K562 (cell line): ENCODE data around the gene AFAP1. TPM values are rescaled to one million over a fixed set of nuclear protein-coding genes. Genes with fewer than 3 reads are reported as not detected.

Experiments used
- ATAC-seq: fragments of 200-7000 bp; cut with Tn5 transposase; 3 replicates; pipeline ENCODE4 v1.9.1; 2020; ENCODE audit warnings: moderate library complexity
- BruUV-seq: library from RNA; stranded (reverse); fragments of 400-500 nt; replicated peaks from 2 replicates; lab custom pipeline; 2021; lab: Mats Ljungman, UMichigan
- CTCF ChIA-PET: fragments of 300-600 bp; formaldehyde crosslinking; extraction: SDS; loops from one replicate; lab custom pipeline; 2021; ENCODE audit warnings: low intra/inter-chr PET ratio; lab: Yijun Ruan, JAX
- POLR2A ChIA-PET: fragments of 300-600, 350-650 bp; sonication (Branson Sonifier 250); formaldehyde crosslinking; extraction: SDS; loops from one replicate; lab custom pipeline; 2021; ENCODE audit warnings: antibody characterized with exemption, inconsistent platforms; lab: Yijun Ruan, JAX
- DNase-seq, 4 experiments: peaks; one replicate each; pipeline versions ENCODE4 v3.0.0 to v3.0.0-alpha.2; 2011 to 2018; ENCODE audit warnings: low spot score in 3 of 4, mixed read lengths in 3 of 4; ENCODE audit errors: extremely low read depth in 1 of 4
- FAIRE-seq: peaks from 2 replicates; lab custom pipeline; 2011; peaks lifted over from hg19 to GRCh38; lab: Jason Lieb, UNC
- H2AFZ ChIP-seq: 2 replicates; pipeline ENCODE4 v1.6.0; 2011; ENCODE audit warnings: low read depth, low read length, control low read depth, inconsistent platforms
- H3K27ac ChIP-seq: fragments of 200-600 bp; 3 replicates; pipeline ENCODE4 v1.8.0; 2011; ENCODE audit warnings: low read depth, mild to moderate bottlenecking, control low read depth, inconsistent platforms, low read length, moderate library complexity, mixed read lengths; ENCODE audit errors: extremely low read depth
- H3K27me3 ChIP-seq, 2 experiments: fragments of 300-600 bp in 1 of 2; 2 replicates in 1 of 2; 3 replicates in 1 of 2; pipeline versions ENCODE4 v1.6.0 to v1.8.0; 2011; ENCODE audit warnings: inconsistent platforms in 2 of 2, low read length in 2 of 2, mild to moderate bottlenecking in 1 of 2, mixed read lengths in 1 of 2, moderate library complexity in 1 of 2; ENCODE audit not compliant: control insufficient read depth in 2 of 2, insufficient read depth in 2 of 2
- H3K36me3 ChIP-seq: fragments of 300-600 bp; 3 replicates; pipeline ENCODE4 v1.8.0; 2011; ENCODE audit warnings: mild to moderate bottlenecking, low read length, inconsistent platforms; ENCODE audit not compliant: control insufficient read depth, insufficient read depth
- H3K4me1 ChIP-seq, 2 experiments: fragments of 200-600 bp in 1 of 2; replicated peaks in 1 of 2; 2 replicates in 1 of 2; 3 replicates in 1 of 2; pipeline versions ENCODE4 v1.5.1 to v1.8.0; 2011; ENCODE audit warnings: inconsistent platforms in 2 of 2, low read length in 2 of 2, mild to moderate bottlenecking in 1 of 2, mixed read lengths in 1 of 2, moderate library complexity in 1 of 2; ENCODE audit not compliant: control insufficient read depth in 2 of 2, insufficient read depth in 2 of 2
- H3K4me2 ChIP-seq: 2 replicates; pipeline ENCODE4 v1.6.1; 2011; ENCODE audit warnings: low read length, control low read depth, inconsistent platforms, mixed read lengths; ENCODE audit not compliant: insufficient read depth
- H3K4me3 ChIP-seq: fragments of 200-600 bp; sonication (generic), shearing (Covaris generic); 2 replicates; pipeline ENCODE4 v1.5.1; 2016; ENCODE audit warnings: control low read depth, inconsistent platforms
- H3K79me2 ChIP-seq: fragments of 200-600 bp; 3 replicates; pipeline ENCODE4 v1.8.0; 2011; ENCODE audit warnings: low read length, inconsistent platforms; ENCODE audit not compliant: control insufficient read depth, insufficient read depth
- H3K9ac ChIP-seq, 2 experiments: 2 replicates each; pipeline versions ENCODE4 v1.6.0 to v1.6.1; 2011; ENCODE audit warnings: low read depth in 2 of 2, low read length in 2 of 2, control low read depth in 1 of 2, inconsistent platforms in 1 of 2, mild to moderate bottlenecking in 1 of 2, mixed read lengths in 1 of 2; ENCODE audit not compliant: insufficient read depth in 1 of 2
- H3K9me1 ChIP-seq: one replicate; pipeline ENCODE4 v1.6.0; 2011; ENCODE audit warnings: inconsistent platforms, mild to moderate bottlenecking, low read length, moderate library complexity; ENCODE audit not compliant: control insufficient read depth, insufficient read depth
- H3K9me3 ChIP-seq: replicated peaks from 2 replicates; pipeline ENCODE4 v1.5.1; 2011; ENCODE audit warnings: low read depth, low read length, inconsistent platforms; ENCODE audit not compliant: control insufficient read depth, insufficient read depth
- H4K20me1 ChIP-seq: replicated peaks from 2 replicates; pipeline ENCODE4 v1.6.1; 2011; ENCODE audit warnings: low read length, inconsistent platforms, mixed read lengths; ENCODE audit not compliant: control insufficient read depth, insufficient read depth
- CBFA2T3 ChIP-seq: fragments of 450-650 bp; IDR thresholded peaks from 2 replicates; pipeline ENCODE4 v1.6.1; 2017
- ETV5 ChIP-seq: sonication (generic); formaldehyde crosslinking; IDR thresholded peaks from 2 replicates; pipeline ENCODE4 v1.4.0; 2020; ENCODE audit warnings: low read depth, mild to moderate bottlenecking, missing genetic modification reagents
- KAT7 ChIP-seq: sonication (generic); formaldehyde crosslinking; IDR thresholded peaks from 2 replicates; pipeline ENCODE4 v1.8.0; 2022; ENCODE audit warnings: missing genetic modification reagents, mild to moderate bottlenecking, borderline replicate concordance
- KLF6 ChIP-seq: fragments of 250-450 bp; sonication (Bioruptor Pico); IDR thresholded peaks from 2 replicates; pipeline ENCODE4 v1.4.0; 2020; ENCODE audit warnings: mild to moderate bottlenecking, moderate library complexity, borderline replicate concordance
- MEIS2 ChIP-seq: fragments of 450-650 bp; IDR thresholded peaks from 2 replicates; pipeline ENCODE4 v1.6.1; 2014; ENCODE audit warnings: mild to moderate bottlenecking; ENCODE audit not compliant: partially characterized antibody
- NR4A1 ChIP-seq, 2 experiments: fragments of 250-450 bp in 1 of 2; fragments of 450-650 bp in 1 of 2; sonication (Bioruptor Pico) in 1 of 2; IDR thresholded peaks; 2 replicates each; pipeline versions ENCODE4 v1.4.0 to v1.6.1; 2016 to 2020; ENCODE audit warnings: mild to moderate bottlenecking in 2 of 2, missing compliant biosample characterization in 1 of 2, missing genetic modification characterization in 1 of 2, moderate library complexity in 1 of 2
- STAT5A ChIP-seq: IDR thresholded peaks from 2 replicates; pipeline ENCODE4 v1.6.1; 2012; ENCODE audit warnings: low read length, inconsistent platforms, borderline replicate concordance
- ZBTB11 ChIP-seq, 3 experiments: fragments of 200-800 bp in 1 of 3; fragments of 250-450 bp in 1 of 3; fragments of 450-650 bp in 1 of 3; sonication (Bioruptor Pico) in 1 of 3; sonication (Bioruptor generic) in 1 of 3; formaldehyde crosslinking in 1 of 3; IDR thresholded peaks; 2 replicates each; pipeline versions ENCODE4 v1.6.1 to v1.8.0; 2016 to 2022; ENCODE audit warnings: mild to moderate bottlenecking in 2 of 3, missing genetic modification characterization in 2 of 3, missing compliant biosample characterization in 1 of 3, moderate library complexity in 1 of 3
- ZNF124 ChIP-seq: sonication (generic); formaldehyde crosslinking; IDR thresholded peaks from 2 replicates; pipeline ENCODE4 v1.8.1; 2022; ENCODE audit warnings: missing genetic modification reagents
- ZNF263 ChIP-seq: sonication (generic); formaldehyde crosslinking; IDR thresholded peaks from 2 replicates; pipeline ENCODE4 v1.8.0; 2022; ENCODE audit warnings: mild to moderate bottlenecking, missing genetic modification reagents, borderline replicate concordance
- ZNF76 ChIP-seq: fragments of 250-450 bp; sonication (Bioruptor Pico); IDR thresholded peaks from 2 replicates; pipeline ENCODE4 v1.4.0; 2020; ENCODE audit warnings: mild to moderate bottlenecking, moderate library complexity, borderline replicate concordance
- ZNF79 ChIP-seq: fragments of 250-450 bp; sonication (Bioruptor Pico); IDR thresholded peaks from 2 replicates; pipeline ENCODE4 v1.4.0; 2020; ENCODE audit warnings: low read depth, mild to moderate bottlenecking, moderate library complexity
- WGBS: fragments of 100-300 bp; shearing (Covaris generic); methylation state at CpG from one replicate; pipeline ENCODE4 v1.1.6; 2016; ENCODE audit warnings: low coverage, mixed read lengths; ENCODE audit not compliant: insufficient coverage; ENCODE audit errors: missing lambda C conversion rate; 5-methylcytosine and 5-hydroxymethylcytosine counted together
- in situ Hi-C: fragments of 300-500 bp; cut with MboI; formaldehyde crosslinking; loops from 4 replicates; pipeline ENCODE4 v1.15.0; 2018; ENCODE audit warnings: inconsistent platforms, mixed read lengths
- intact Hi-C: fragments of 100-400 bp; cut with micrococcal nuclease; formaldehyde crosslinking; loops from 2 replicates; pipeline ENCODE4 v1.14.2; 2022
- polyA plus RNA-seq, 8 experiments: library from polyadenylated mRNA; depleted of rRNA in 4 of 8; stranded (reverse) in 5 of 8; unstranded in 3 of 8; fragments of >200 nt; fragmentation: Nextera tagmentation in 2 of 8; fragmentation: Illumina TruSeq in 1 of 8; extraction: Ambion mirVana in 2 of 8; extraction: Trizol in 1 of 8; gene quantifications; 2 replicates each; pipeline versions ENCODE4 v1.2.1 to v1.2.3, GENCODE V29; 2011 to 2014; ENCODE audit warnings: inconsistent platforms in 1 of 8, missing spikeins in 1 of 8
- total RNA-seq, 7 experiments: library from RNA; depleted of rRNA in 6 of 7; stranded (reverse); fragments of >200 nt in 6 of 7; fragmentation: Illumina TruSeq in 2 of 7; extraction: Trizol in 2 of 7; gene quantifications; 2 replicates each; pipeline versions ENCODE4 v1.2.1 to v1.2.3, GENCODE V29; 2011 to 2021; ENCODE audit warnings: low replicate concordance in 1 of 7

The AFAP1 gene
- total and polyA plus RNA-seq, 9 of the 15 experiments (the other 6 are each of a cell fraction or from before 2014, with no cell fraction given), result 0.07 to 0.42 (median 0.12) TPM; not detected in 1

GRCh38 chr4:7781993-7782392 is 157.7 kb downstream of the AFAP1 start:
- Histone ChIP-seq H4K20me1 (no peaks in the 10 kb centered on the region), H3K27me3 (peaks cover 0 to 22% of the 10 kb centered on the region in 2 experiments; a peak in 2 of 5 replicates), H3K36me3 (no peaks in the 10 kb centered on the region), H3K9ac (no peak overlapping the region), H3K4me1 (no peaks in the 10 kb centered on the region; a peak in 1 of 5 replicates), H3K79me2 (no peaks in the 10 kb centered on the region), H3K27ac (no peak overlapping the region), H3K4me2 (no peak overlapping the region), H3K4me3 (no peak overlapping the region), H2AFZ (no peak overlapping the region), H3K9me3 (no peaks in the 10 kb centered on the region; the same call in 1 of the 2 replicates), H3K9me1 (no peaks in the 10 kb centered on the region)
- BruUV-seq, result no TSS peak
- in situ Hi-C loops (no loop called here), intact Hi-C loops (no loop called here)
- 21% methylated on average over 11 of the region's 17 CpGs for WGBS
- DNase-seq, result no peak
- ATAC-seq, result no peak
- ChIA-PET CTCF (no interaction called here), POLR2A (no interaction called here)
- no peak for FAIRE-seq
- no peak for TF ChIP-seq KAT7
- peak; percentile 75 for TF ChIP-seq ZNF263 (CRISPR knock-in tag)

- Histone ChIP-seq H3K9me3 (no peaks in the 10 kb centered on the region; the same call in 1 of the 2 replicates), H3K36me3 (no peaks in the 10 kb centered on the region), H3K27me3 (peaks cover 0 to 18% of the 10 kb centered on the region in 2 experiments; a peak in 2 of 5 replicates), H3K4me3 (no peak overlapping the region), H3K9ac (no peak overlapping the region), H3K4me1 (no peaks in the 10 kb centered on the region; a peak in 1 of 5 replicates), H2AFZ (no peak overlapping the region), H3K27ac (no peak overlapping the region), H3K9me1 (no peaks in the 10 kb centered on the region), H4K20me1 (no peaks in the 10 kb centered on the region), H3K4me2 (peak overlapping the region; percentile 40; the same call in 1 of the 2 replicates), H3K79me2 (no peaks in the 10 kb centered on the region)
- 12% methylated on average over 13 of the region's 13 CpGs for WGBS
- ChIA-PET CTCF (no interaction called here), POLR2A (no interaction called here)
- ATAC-seq (peak; percentile 40; the same call in 1 of the 3 replicates), DNase-seq (peak; percentile 20 to 40 (median 30)), FAIRE-seq (peak; percentile 76)
- no TSS peak for BruUV-seq
- intact Hi-C loops (no loop called here), in situ Hi-C loops (no loop called here)
- TF ChIP-seq STAT5A, result no peak
- TF ChIP-seq CBFA2T3, result peak; percentile 47
- TF ChIP-seq KLF6, result no peak
- peak; percentile 29 for TF ChIP-seq MEIS2
- no peak for TF ChIP-seq ZNF124 (CRISPR knock-in tag)
- TF ChIP-seq ZNF79 (CRISPR knock-in tag), result no peak
- TF ChIP-seq ZBTB11 (CRISPR knock-in tag; IDR thresholded peaks at IDR 0.05), result no peak
- TF ChIP-seq ETV5 (CRISPR knock-in tag), result 0 out of 2 replicates have a peak, but pooled peaks have one; percentile 33
- no peak for TF ChIP-seq ZNF76 (CRISPR knock-in tag)
- no peak for TF ChIP-seq NR4A1 (CRISPR knock-in tag; IDR thresholded peaks at IDR 0.05)
- no peak for TF ChIP-seq NR4A1 (tag; IDR thresholded peaks at IDR 0.05)
Measured at GRCh38 chr4:7781366-7781765, 158.3 kb downstream of the AFAP1 start.
